Peyer's patch (tissue), 4 donors: Measurements from ENCODE around the gene KLHL13. TPM values are rescaled to one million over a fixed set of nuclear protein-coding genes. Genes with fewer than 3 reads are reported as not detected.
A peak's percentile ranks its signal among the peaks of the same experiment; 100 is the strongest.

Source experiments
- DNase-seq, 3 donors: peaks; one replicate each; pipeline ENCODE4 v3.0.0-alpha.2; 2017 to 2019
- H3K27ac ChIP-seq, 4 donors: fragments of 200-600 bp; sonication (generic); one replicate each; pipeline ENCODE4 v1.5.1; 2016 to 2019
- H3K27me3 ChIP-seq, 2 donors: fragments of 200-600 bp; sonication (generic); one replicate each; pipeline ENCODE4 v1.5.1; 2019
- H3K36me3 ChIP-seq, 3 donors: fragments of 200-600 bp; sonication (generic); one replicate each; pipeline ENCODE4 v1.5.1; 2016 to 2019
- H3K4me1 ChIP-seq, 4 donors: fragments of 200-600 bp; sonication (generic); one replicate each; pipeline ENCODE4 v1.5.1; 2016 to 2019
- H3K4me3 ChIP-seq, 4 donors: fragments of 200-600 bp; sonication (generic); 1 replicate in 3 of 4; 2 replicates in 1 of 4; pipeline ENCODE4 v1.5.1; 2016 to 2019; ENCODE audit warnings: mild to moderate bottlenecking in 1 of 4
- H3K9me3 ChIP-seq, 4 donors: fragments of 200-600 bp; sonication (generic); one replicate each; pipeline ENCODE4 v1.5.1; 2016 to 2019; ENCODE audit warnings: mild to moderate bottlenecking in 1 of 4
- CTCF ChIP-seq, 6 experiments: fragments of 450-650 bp in 4 of 6; fragments of 200-600 bp in 2 of 6; sonication (generic) in 1 of 6; IDR thresholded peaks; one replicate each; pipeline ENCODE4 v1.5.1; 2017 to 2019; ENCODE audit warnings: antibody characterized with exemption in 6 of 6, mild to moderate bottlenecking in 3 of 6, moderate library complexity in 1 of 6
- POLR2A ChIP-seq, 2 donors: fragments of 450-650 bp; IDR thresholded peaks; one replicate each; pipeline ENCODE4 v1.5.1; 2017; ENCODE audit warnings: antibody characterized with exemption in 2 of 2, mild to moderate bottlenecking in 2 of 2, moderate library complexity in 2 of 2
- total RNA-seq, 4 donors: library from RNA; depleted of rRNA; stranded (reverse); fragments of >200 nt; gene quantifications; one replicate each; pipeline ENCODE4 v1.1.0, GENCODE V29; 2016

KLHL13 gene
- total RNA-seq, 4 donors from 2014 or later: 4.0 to 14.0 (median 8.1) TPM

- H3K36me3 ChIP-seq: no peaks in the 10 kb centered on the region
- TF ChIP-seq CTCF (IDR thresholded peaks at IDR 0.05) (no peak), POLR2A (IDR thresholded peaks at IDR 0.05) (no peak)
- DNase-seq: no peak
- no peaks in the 10 kb centered on the region for H3K27me3 ChIP-seq
- H3K9me3 ChIP-seq: no peaks in the 10 kb centered on the region
- no peak overlapping the region for H3K4me3 ChIP-seq
- H3K27ac ChIP-seq: no peak overlapping the region
- no peaks in the 10 kb centered on the region for H3K4me1 ChIP-seq
These were observed 138.2 kb downstream of the KLHL13 start for GRCh38 chrX:117978402-117978801.

DNA sequence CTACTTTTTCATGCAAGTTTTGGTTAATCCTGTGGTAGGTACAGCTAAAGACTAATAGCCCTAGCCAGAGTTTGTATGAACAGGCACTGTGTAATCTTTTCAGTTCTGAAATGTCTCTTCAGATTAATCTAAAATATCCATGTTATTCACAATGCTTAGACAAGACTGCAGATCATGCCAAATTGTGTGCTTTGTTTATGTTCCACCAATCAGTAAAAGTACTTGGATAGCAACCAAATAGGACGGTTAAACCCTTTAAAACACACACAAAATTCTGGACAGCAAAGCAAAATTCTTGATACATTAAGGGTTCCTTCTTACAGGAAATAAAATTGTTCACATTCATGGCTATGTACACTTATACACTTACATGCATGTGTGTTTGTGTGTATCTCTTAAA lies 139.1 kb downstream of the KLHL13 start:
- TF ChIP-seq POLR2A (IDR thresholded peaks at IDR 0.05) (no peak), CTCF (IDR thresholded peaks at IDR 0.05) (no peak)
- no peak overlapping the region for H3K27ac ChIP-seq
- no peak for DNase-seq
- no peak overlapping the region for H3K4me3 ChIP-seq
- H3K9me3 ChIP-seq: no peaks in the 10 kb centered on the region
- no peaks in the 10 kb centered on the region for H3K36me3 ChIP-seq
- H3K4me1 ChIP-seq: no peaks in the 10 kb centered on the region
- no peaks in the 10 kb centered on the region for H3K27me3 ChIP-seq

DNA sequence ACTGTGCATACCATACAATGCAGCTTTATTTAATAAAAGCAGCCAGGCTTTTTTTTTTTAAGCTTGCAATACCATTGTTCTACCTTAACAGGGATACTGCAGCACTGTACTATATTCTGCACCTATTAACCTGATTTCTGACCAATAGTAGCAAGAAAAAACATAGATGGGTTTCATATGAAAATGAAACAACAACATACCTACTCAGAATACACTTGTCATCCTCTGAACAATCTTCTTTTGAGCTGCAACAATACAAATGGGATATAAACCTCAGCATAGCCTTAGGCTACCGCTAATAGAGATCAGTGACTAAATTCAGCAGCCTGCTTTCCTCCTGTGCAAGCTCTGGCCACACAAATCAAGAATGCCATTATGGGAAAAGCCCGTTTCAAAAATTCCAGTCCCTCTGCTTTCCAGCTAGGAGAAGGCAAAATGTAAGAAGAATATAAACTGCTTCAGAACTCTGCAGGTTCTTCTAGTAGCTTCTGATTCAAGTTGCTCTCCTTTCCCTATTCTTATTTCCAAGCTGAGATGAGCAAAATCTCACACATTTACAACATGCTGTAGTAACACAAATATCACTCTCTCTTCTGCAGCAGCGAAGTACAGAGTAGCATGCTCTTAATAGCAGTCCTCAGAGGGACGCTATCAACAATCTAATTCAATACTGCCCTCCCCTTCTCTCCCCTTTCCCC lies 143.4 kb downstream of the KLHL13 start:
- H3K27me3 ChIP-seq: no peaks in the 10 kb centered on the region
- H3K4me1 ChIP-seq: no peaks in the 10 kb centered on the region
- no peak for TF ChIP-seq CTCF (IDR thresholded peaks at IDR 0.05)
- no peak for TF ChIP-seq POLR2A (IDR thresholded peaks at IDR 0.05)
- H3K9me3 ChIP-seq: no peaks in the 10 kb centered on the region
- peak overlapping the region in 2 of 4 donors; percentile 18 to 40 for H3K4me3 ChIP-seq
- H3K36me3 ChIP-seq: no peaks in the 10 kb centered on the region
- no peak overlapping the region for H3K27ac ChIP-seq
- no peak for DNase-seq

DNA sequence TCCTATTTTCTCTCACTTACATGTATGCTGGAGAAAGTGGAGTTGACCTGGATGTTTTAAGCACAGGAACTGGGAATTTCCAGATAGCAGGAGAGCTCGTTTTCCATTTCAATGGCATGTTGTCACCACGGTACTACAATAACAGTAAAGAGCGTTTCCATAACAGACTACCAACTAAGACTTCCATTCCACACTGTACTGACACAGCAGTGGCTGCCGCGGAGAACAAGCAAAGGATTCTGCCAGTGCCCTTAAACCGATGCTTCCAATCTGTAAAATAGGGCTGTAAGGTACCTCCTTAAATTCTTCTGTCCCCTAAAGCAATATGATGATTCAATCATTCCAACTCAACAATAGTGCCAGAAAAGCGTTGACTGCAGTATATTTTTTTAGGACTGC lies 143.9 kb downstream of the KLHL13 start:
- no peak for DNase-seq
- TF ChIP-seq CTCF (IDR thresholded peaks at IDR 0.05) (no peak), POLR2A (IDR thresholded peaks at IDR 0.05) (no peak)
- Histone ChIP-seq H3K36me3 (no peaks in the 10 kb centered on the region), H3K9me3 (no peaks in the 10 kb centered on the region), H3K4me3 (peak overlapping the region in 2 of 4 donors; percentile 18 to 40), H3K4me1 (no peaks in the 10 kb centered on the region), H3K27me3 (no peaks in the 10 kb centered on the region), H3K27ac (no peak overlapping the region)

DNA sequence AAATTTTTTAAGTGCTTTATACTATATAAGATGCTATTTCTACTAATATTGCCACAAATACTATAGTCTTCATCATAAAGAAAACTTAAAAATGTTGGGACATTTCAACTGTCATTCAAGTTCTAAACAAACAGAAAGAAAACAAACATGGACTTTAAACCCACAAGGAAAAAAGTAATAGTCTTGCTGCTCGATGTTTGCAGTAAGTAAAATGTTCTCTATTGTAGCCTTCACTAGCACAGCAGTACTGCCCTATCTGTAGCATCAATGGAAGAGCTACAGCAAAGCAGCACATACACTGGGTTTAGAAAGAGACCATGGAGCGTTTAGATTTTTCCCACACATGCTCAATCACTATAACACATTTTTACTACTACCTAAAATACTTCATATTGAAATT lies 146.8 kb downstream of the KLHL13 start:
- Histone ChIP-seq H3K27ac (peak overlapping the region in 2 of 4 donors; percentile 38 to 54), H3K36me3 (no peaks in the 10 kb centered on the region), H3K4me3 (no peak overlapping the region), H3K9me3 (no peaks in the 10 kb centered on the region), H3K4me1 (no peaks in the 10 kb centered on the region), H3K27me3 (no peaks in the 10 kb centered on the region)
- TF ChIP-seq CTCF (IDR thresholded peaks at IDR 0.05): no peak
- no peak for TF ChIP-seq POLR2A (IDR thresholded peaks at IDR 0.05)
- no peak for DNase-seq
